HCT116 (cell line): ENCODE measurements around the gene ARHGAP10.

Experiments used
- CTCF ChIP-seq, 3 experiments: fragments of 200-600 bp in 1 of 3; sonication (generic) in 1 of 3; IDR thresholded peaks in 2 of 3; conservative IDR thresholded peaks in 1 of 3; 2 replicates each; pipeline ENCODE4 v1.5.1; 2012 to 2017; ENCODE audit warnings: low read depth in 2 of 3, low read length in 2 of 3, antibody characterized with exemption in 1 of 3, borderline replicate concordance in 1 of 3, control low read depth in 1 of 3, mild to moderate bottlenecking in 1 of 3, mixed read lengths in 1 of 3, mixed run types in 1 of 3, moderate library complexity in 1 of 3; ENCODE audit not compliant: insufficient read depth in 1 of 3
- JUND ChIP-seq: IDR thresholded peaks from 2 replicates; pipeline ENCODE4 v1.6.1; 2012
- POLR2A ChIP-seq: IDR thresholded peaks from 2 replicates; pipeline ENCODE4 v1.7.0; 2011; ENCODE audit warnings: borderline replicate concordance; ENCODE audit not compliant: insufficient read depth, insufficient read length; ENCODE audit errors: extremely low read depth
- POLR2AphosphoS5 ChIP-seq: IDR thresholded peaks from 2 replicates; pipeline ENCODE4 v1.6.1; 2011; ENCODE audit warnings: mild to moderate bottlenecking, low read depth, low read length, moderate library complexity
- SIN3A ChIP-seq: IDR thresholded peaks from 2 replicates; pipeline ENCODE4 v1.6.1; 2012; ENCODE audit warnings: low read depth
- ZFX ChIP-seq: fragments of 450-650 bp; IDR thresholded peaks from 2 replicates; pipeline ENCODE4 v1.6.1; 2017

- TF ChIP-seq CTCF (IDR thresholded peaks at IDR 0.05 in 2 of 3, conservative IDR thresholded peaks at IDR 0.05 in 1 of 3; ENCODE audit: borderline replicate concordance in 1 of 3, insufficient read depth in 1 of 3, low read depth in 2 of 3, low read length in 2 of 3) = no peak
- no peak for TF ChIP-seq POLR2AphosphoS5
- TF ChIP-seq SIN3A = no peak
- TF ChIP-seq POLR2A = no peak
- no peak for TF ChIP-seq ZFX
- TF ChIP-seq JUND = no peak
These were observed 9.4 kb downstream of the ARHGAP10 start for GRCh38 chr4:147741190-147741788.
